Measurements from ENCODE around the gene MSX1. TPM values are rescaled to one million over a fixed set of nuclear protein-coding genes. Genes with fewer than 3 reads are reported as not detected.

Gene MSX1
- total RNA-seq, 2 donors from 2014 or later = 0.25 to 0.53 TPM

DNA sequence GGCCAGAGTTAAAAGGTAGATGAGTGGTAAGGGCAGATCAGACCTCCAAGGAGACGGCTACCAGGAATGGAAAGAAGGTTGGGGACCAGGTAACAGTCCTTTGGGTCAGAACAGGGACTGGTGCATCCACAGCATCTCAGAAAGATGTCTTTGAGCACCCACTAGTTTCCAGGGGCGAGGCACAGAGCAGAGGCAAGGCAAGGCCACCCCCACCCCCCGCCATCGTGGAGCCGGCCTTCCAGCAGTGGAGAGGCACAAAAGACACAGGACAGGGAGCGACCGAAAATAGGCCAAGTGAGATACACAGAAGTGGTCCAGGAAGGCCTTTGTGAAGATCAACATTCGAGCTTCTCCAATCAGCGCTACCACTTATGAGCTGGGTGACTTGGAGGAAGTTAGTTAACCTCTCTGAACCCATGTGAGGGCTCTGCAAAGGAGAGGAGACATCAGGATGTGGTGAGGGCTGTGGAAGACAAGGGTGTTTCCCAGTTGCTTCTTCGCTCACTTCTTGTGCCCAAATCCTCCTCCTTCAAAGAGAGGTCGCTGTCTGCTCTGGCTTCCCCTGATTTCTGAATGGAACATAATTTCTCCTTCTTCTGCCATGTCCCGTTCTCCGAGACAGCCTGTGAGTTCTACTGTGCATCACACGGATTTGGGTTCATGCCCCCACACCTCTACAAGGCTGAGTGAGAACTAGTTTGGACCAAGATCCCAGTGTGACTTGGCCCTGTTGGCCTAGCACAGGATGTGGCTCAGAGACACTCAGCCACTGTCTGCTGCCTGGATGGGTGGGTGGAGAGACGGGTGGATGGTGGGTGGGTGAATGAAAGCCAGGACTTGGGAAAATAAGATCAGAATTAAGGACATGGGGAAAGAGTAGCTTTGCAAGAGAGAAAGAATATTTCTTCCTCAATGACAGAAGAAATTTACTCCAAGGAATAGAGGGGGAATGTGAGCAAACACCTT, 16.7 kb upstream of the MSX1 start:
- Histone ChIP-seq H3K27ac (no peak overlapping the region), H3K36me3 (no peaks in the 10 kb centered on the region), H3K9me3 (no peaks in the 10 kb centered on the region), H3K9ac (ENCODE audit: low read depth in 2 of 2, low read length in 2 of 2) (no peak overlapping the region), H3K27me3 (no peaks in the 10 kb centered on the region), H3K4me1 (no peaks in the 10 kb centered on the region), H3K4me3 (no peak overlapping the region)
- intact Hi-C loops (cut with DNase I) = no loop called here
- TF ChIP-seq, protein P1, sequence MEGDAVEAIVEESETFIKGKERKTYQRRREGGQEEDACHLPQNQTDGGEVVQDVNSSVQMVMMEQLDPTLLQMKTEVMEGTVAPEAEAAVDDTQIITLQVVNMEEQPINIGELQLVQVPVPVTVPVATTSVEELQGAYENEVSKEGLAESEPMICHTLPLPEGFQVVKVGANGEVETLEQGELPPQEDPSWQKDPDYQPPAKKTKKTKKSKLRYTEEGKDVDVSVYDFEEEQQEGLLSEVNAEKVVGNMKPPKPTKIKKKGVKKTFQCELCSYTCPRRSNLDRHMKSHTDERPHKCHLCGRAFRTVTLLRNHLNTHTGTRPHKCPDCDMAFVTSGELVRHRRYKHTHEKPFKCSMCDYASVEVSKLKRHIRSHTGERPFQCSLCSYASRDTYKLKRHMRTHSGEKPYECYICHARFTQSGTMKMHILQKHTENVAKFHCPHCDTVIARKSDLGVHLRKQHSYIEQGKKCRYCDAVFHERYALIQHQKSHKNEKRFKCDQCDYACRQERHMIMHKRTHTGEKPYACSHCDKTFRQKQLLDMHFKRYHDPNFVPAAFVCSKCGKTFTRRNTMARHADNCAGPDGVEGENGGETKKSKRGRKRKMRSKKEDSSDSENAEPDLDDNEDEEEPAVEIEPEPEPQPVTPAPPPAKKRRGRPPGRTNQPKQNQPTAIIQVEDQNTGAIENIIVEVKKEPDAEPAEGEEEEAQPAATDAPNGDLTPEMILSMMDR (IDR thresholded peaks at IDR 0.05) = no peak
- no peak for DNase-seq

DNA sequence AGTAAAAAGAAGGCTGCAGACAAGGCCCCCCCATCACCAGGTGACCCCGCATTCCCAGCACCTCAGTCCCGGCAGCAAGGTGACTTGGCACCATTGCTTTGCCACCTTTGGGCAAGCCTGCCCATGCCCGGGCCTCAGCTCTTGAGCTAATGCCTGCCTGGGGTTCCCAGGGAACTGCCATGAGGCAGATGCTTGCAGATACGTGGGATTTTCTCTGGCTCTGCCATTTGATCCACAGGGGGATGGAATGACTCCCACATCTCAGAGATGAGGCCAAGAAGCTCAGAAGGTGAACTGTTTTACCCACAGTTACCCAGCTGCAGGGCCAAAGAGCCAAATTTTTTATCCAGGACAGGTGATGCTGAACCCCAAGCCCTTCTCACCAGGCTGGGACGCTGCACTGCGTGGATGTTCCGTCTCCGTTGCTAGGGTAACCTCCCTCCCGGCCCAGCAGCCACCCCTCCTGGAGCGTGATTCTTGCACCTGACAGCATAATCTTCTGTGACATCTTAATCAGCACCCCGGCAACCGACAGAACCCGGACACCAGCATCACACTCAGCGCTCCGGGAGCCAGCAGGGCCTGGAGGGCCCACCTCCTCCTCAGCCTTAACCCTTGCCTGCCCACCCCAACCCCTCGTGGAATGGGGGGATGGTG, 15.7 kb upstream of the MSX1 start:
- intact Hi-C loops (cut with DNase I) = no loop called here
- Histone ChIP-seq H3K36me3 (no peaks in the 10 kb centered on the region), H3K4me3 (no peak overlapping the region), H3K4me1 (no peaks in the 10 kb centered on the region), H3K9me3 (no peaks in the 10 kb centered on the region), H3K27me3 (no peaks in the 10 kb centered on the region), H3K9ac (ENCODE audit: low read depth in 2 of 2, low read length in 2 of 2) (no peak overlapping the region), H3K27ac (no peak overlapping the region)
- DNase-seq = no peak
- TF ChIP-seq, protein P1 (IDR thresholded peaks at IDR 0.05) = no peak

DNA sequence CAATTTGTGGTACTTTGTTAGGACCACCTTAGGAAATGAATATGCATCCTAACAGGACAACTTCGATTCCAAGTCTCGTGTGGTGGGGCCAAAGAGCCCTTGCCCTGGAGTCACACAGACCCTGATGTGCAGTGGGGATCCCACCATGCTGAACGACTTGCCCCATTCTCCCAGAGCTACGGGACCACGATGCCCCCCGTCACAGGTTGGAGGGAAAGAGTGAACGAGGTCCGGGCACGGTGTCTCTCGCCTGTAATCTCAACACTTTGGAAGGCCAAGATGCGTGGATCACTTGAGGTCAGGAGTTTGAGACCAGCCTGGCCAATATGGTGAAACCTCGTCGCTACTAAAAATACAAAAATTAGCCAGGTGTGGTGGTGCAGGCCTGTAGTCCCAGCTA, 14.4 kb upstream of the MSX1 start:
- DNase-seq = no peak
- Histone ChIP-seq H3K27ac (no peak overlapping the region), H3K9me3 (no peaks in the 10 kb centered on the region), H3K27me3 (peaks cover under 1% of the 10 kb centered on the region), H3K4me3 (no peak overlapping the region), H3K4me1 (no peaks in the 10 kb centered on the region), H3K36me3 (no peaks in the 10 kb centered on the region), H3K9ac (ENCODE audit: low read depth in 2 of 2, low read length in 2 of 2) (no peak overlapping the region)
- TF ChIP-seq, protein P1 (IDR thresholded peaks at IDR 0.05) = no peak
- intact Hi-C loops (cut with DNase I) = no loop called here

DNA sequence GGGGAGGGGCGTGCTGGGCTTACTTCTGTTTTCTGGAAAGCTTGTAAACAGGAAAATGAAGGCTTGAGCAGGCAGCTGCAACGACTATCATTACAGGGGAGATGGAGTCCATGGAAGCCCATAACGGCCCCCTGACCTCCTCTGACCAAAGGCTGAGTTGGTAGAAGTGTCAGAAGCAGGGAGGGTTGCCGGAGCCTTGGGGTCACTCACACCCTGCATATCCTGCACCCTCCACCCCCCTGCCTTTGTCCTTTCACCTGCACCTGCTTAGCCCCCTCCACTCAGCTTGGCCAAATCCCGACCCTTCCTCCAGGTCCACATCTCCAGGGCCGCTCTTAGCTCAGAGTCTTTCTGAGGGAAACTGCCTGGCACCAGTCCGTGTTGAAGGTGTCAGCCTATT, 12.5 kb upstream of the MSX1 start:
- TF ChIP-seq, protein P1 (IDR thresholded peaks at IDR 0.05) = no peak
- Histone ChIP-seq H3K27me3 (peaks cover 9% of the 10 kb centered on the region), H3K9me3 (no peaks in the 10 kb centered on the region), H3K27ac (no peak overlapping the region), H3K4me1 (no peaks in the 10 kb centered on the region), H3K9ac (ENCODE audit: low read depth in 2 of 2, low read length in 2 of 2) (no peak overlapping the region), H3K4me3 (no peak overlapping the region), H3K36me3 (no peaks in the 10 kb centered on the region)
- intact Hi-C loops (cut with DNase I) = no loop called here
- no peak for DNase-seq

DNA sequence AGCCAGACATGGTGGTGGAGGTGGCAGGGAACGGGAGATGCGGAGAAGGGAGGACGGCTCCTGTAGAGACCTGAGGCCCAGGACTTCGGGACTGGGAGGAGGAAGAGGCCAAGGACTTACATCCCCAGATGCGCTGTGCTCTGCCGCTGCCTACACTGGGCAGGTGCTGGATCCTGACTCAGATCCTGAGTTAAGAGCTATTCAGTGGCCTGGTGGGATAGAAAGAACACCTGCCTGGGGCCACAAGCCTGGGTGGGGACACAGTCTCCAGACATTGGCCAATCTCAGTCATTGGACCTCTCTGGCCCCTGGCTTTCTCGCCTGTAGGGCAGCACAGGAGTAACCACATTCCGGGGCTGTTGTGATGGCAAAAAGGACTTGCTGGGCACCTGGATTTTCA, 10.9 kb upstream of the MSX1 start:
- peaks cover 25% of the 10 kb centered on the region for H3K27me3 ChIP-seq
- TF ChIP-seq, protein P1 (IDR thresholded peaks at IDR 0.05) = no peak
- H3K36me3 ChIP-seq = no peaks in the 10 kb centered on the region
- no peak overlapping the region for H3K4me3 ChIP-seq
- intact Hi-C loops (cut with DNase I) = no loop called here
- H3K9me3 ChIP-seq = no peaks in the 10 kb centered on the region
- no peak overlapping the region for H3K9ac ChIP-seq (ENCODE audit: low read depth in 2 of 2, low read length in 2 of 2)
- no peak for DNase-seq
- no peaks in the 10 kb centered on the region for H3K4me1 ChIP-seq
- no peak overlapping the region for H3K27ac ChIP-seq

Measured in colonic mucosa (tissue), 4 donors.